HepG2 (cell line): ENCODE measurements around the gene DYTN. TPM values are rescaled to one million over a fixed set of nuclear protein-coding genes. Genes with fewer than 3 reads are reported as not detected.
A peak's percentile ranks its signal among the peaks of the same experiment; 100 is the strongest.

Experiments used
- ATAC-seq: fragments of 200-7000 bp; cut with Tn5 transposase; 3 replicates; pipeline ENCODE4 v1.9.1; 2020; ENCODE audit warnings: mild to moderate bottlenecking, moderate library complexity
- BruUV-seq: library from RNA; stranded (reverse); fragments of 400-500 nt; replicated peaks from 2 replicates; lab custom pipeline; 2021; lab: Mats Ljungman, UMichigan
- CTCF ChIA-PET: fragments of 300-600 bp; formaldehyde crosslinking; extraction: SDS; loops from one replicate; lab custom pipeline; 2021; ENCODE audit warnings: low total read pairs, inconsistent platforms, low intra/inter-chr PET ratio; lab: Yijun Ruan, JAX
- POLR2A ChIA-PET: fragments of 350-600 bp; sonication (Branson Sonifier 250); formaldehyde crosslinking; loops from one replicate; lab custom pipeline; 2020; ENCODE audit warnings: antibody characterized with exemption, inconsistent platforms; lab: Yijun Ruan, JAX
- DNase-seq: peaks from one replicate; pipeline ENCODE4 v3.0.0-alpha.2; 2015; ENCODE audit warnings: low spot score
- FAIRE-seq: peaks from 3 replicates; lab custom pipeline; 2011; peaks lifted over from hg19 to GRCh38; lab: Jason Lieb, UNC
- H2AFZ ChIP-seq: one replicate; pipeline ENCODE4 v1.6.1; 2011; ENCODE audit warnings: low read length, inconsistent platforms
- H3K27ac ChIP-seq: fragments of 300-600 bp; 3 replicates; pipeline ENCODE4 v1.8.0; 2011; ENCODE audit warnings: mixed run types, mild to moderate bottlenecking, mixed read lengths, low read length, inconsistent platforms; ENCODE audit not compliant: insufficient read depth; ENCODE audit errors: extremely low read length
- H3K27me3 ChIP-seq, 2 experiments: fragments of 200-600 bp in 1 of 2; 2 replicates in 1 of 2; 3 replicates in 1 of 2; pipeline versions ENCODE4 v1.6.0 to v1.8.0; 2011; ENCODE audit warnings: low read length in 2 of 2, mild to moderate bottlenecking in 2 of 2, moderate library complexity in 2 of 2, inconsistent platforms in 1 of 2; ENCODE audit not compliant: insufficient read depth in 2 of 2, control insufficient read depth in 1 of 2
- H3K36me3 ChIP-seq, 2 experiments: fragments of 200-600 bp in 1 of 2; replicated peaks in 1 of 2; 2 replicates in 1 of 2; 3 replicates in 1 of 2; pipeline versions ENCODE4 v1.5.1 to v1.8.0; 2011; ENCODE audit warnings: low read length in 2 of 2, inconsistent platforms in 1 of 2; ENCODE audit not compliant: insufficient read depth in 2 of 2, control insufficient read depth in 1 of 2
- H3K4me1 ChIP-seq: 2 replicates; pipeline ENCODE4 v1.5.1; 2012; ENCODE audit warnings: low read length, inconsistent platforms; ENCODE audit not compliant: insufficient read depth
- H3K4me2 ChIP-seq: 2 replicates; pipeline ENCODE4 v1.6.0; 2011; ENCODE audit warnings: low read depth, low read length, inconsistent platforms
- H3K4me3 ChIP-seq, 3 experiments: fragments of 200-600 bp in 1 of 3; sonication (generic), shearing (Covaris generic) in 1 of 3; replicated peaks in 1 of 3; 2 replicates each; pipeline ENCODE4 v1.5.1; 2011 to 2016; ENCODE audit warnings: low read length in 3 of 3, inconsistent platforms in 2 of 3, low read depth in 2 of 3, mild to moderate bottlenecking in 2 of 3, control low read depth in 1 of 3, mixed read lengths in 1 of 3; ENCODE audit not compliant: insufficient read depth in 1 of 3
- H3K79me2 ChIP-seq: one replicate; pipeline ENCODE4 v1.6.1; 2011; ENCODE audit warnings: low read length, inconsistent platforms; ENCODE audit not compliant: insufficient read depth
- H3K9ac ChIP-seq: 2 replicates; pipeline ENCODE4 v1.6.0; 2011; ENCODE audit warnings: mild to moderate bottlenecking, low read depth, low read length, inconsistent platforms; ENCODE audit not compliant: insufficient read depth
- H3K9me3 ChIP-seq: 2 replicates; pipeline ENCODE4 v1.5.1; 2012; ENCODE audit warnings: mild to moderate bottlenecking, low read length
- H4K20me1 ChIP-seq: 2 replicates; pipeline ENCODE4 v1.6.0; 2011; ENCODE audit warnings: inconsistent platforms, mild to moderate bottlenecking, low read length, moderate library complexity; ENCODE audit not compliant: insufficient read depth
- NFE2L2 ChIP-seq: fragments of 150-350 bp; IDR thresholded peaks from 2 replicates; pipeline ENCODE4 v1.6.1; 2014; ENCODE audit warnings: low read length
- TBX2 ChIP-seq: sonication (generic); formaldehyde crosslinking; IDR thresholded peaks from 2 replicates; pipeline ENCODE4 v1.5.0; 2020; ENCODE audit warnings: missing genetic modification reagents, mild to moderate bottlenecking, borderline replicate concordance
- TSC22D2 ChIP-seq: sonication (generic); formaldehyde crosslinking; IDR thresholded peaks from 2 replicates; pipeline ENCODE4 v1.5.1; 2020; ENCODE audit warnings: missing genetic modification reagents, mild to moderate bottlenecking, borderline replicate concordance
- in situ Hi-C: cut with HindIII; loops from 2 replicates; pipeline ENCODE4 v1.10.0; 2017; ENCODE audit warnings: low pct_unique_long_range_greater_than_20kb; ENCODE audit not compliant: extremely low pct_ligation_motif_present
- intact Hi-C: fragments of 100-400 bp; cut with micrococcal nuclease; formaldehyde crosslinking; loops from one replicate; pipeline ENCODE4 v1.10.0; 2022; ENCODE audit not compliant: unreplicated experiment
- polyA plus RNA-seq, 8 experiments: library from polyadenylated mRNA; depleted of rRNA in 3 of 8; stranded (reverse) in 7 of 8; unstranded in 1 of 8; fragments of >200 nt; fragmentation: Illumina TruSeq in 4 of 8; extraction: Trizol in 4 of 8; gene quantifications; 2 replicates each; pipeline versions ENCODE4 v1.2.1 to v1.2.3, GENCODE V29; 2011 to 2016; ENCODE audit warnings: low read depth in 4 of 8, missing spikeins in 1 of 8, mixed read lengths in 1 of 8; ENCODE audit not compliant: insufficient read depth in 1 of 8
- total RNA-seq, 5 experiments: library from RNA; depleted of rRNA; stranded (reverse); fragments of >200 nt; fragmentation: Illumina TruSeq; extraction: Trizol; gene quantifications; 2 replicates each; pipeline ENCODE4 v1.2.3, GENCODE V29; 2016; ENCODE audit warnings: low read depth in 1 of 5
- TF ChIP-seq, protein P1 (sequence below): IDR thresholded peaks from 2 replicates; pipeline ENCODE4 v1.6.1; 2016; ENCODE audit warnings: missing biosample characterization, missing genetic modification reagents, low read depth
- TF ChIP-seq, protein P2 (sequence below): IDR thresholded peaks from 2 replicates; pipeline ENCODE4 v1.6.1; 2016; ENCODE audit warnings: missing compliant biosample characterization, missing genetic modification reagents, borderline replicate concordance
- TF ChIP-seq, protein P3 (sequence below): IDR thresholded peaks from 2 replicates; pipeline ENCODE4 v1.6.1; 2016

DYTN gene
- total and polyA plus RNA-seq, 2 of the 13 experiments (the other 11 are each of a cell fraction or from before 2014, with no cell fraction given): not detected

DNA sequence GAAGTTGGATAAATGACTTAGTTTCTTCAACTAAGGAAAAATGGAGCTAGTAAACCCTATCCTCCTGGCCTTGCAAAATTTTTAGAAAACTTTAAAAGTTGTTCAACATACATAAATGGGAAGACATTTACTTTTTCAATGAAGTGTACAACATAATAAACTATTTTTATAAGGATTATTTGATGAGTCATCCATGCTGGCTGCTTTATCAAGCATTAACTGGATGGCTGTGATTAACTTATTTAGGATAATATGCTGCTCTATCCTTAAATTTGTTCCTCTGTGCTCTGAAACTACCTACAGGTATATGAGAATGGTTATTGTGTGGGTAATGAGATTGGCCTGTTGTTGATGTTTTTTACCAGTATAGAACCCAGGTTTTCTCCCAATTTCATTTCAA is 21.3 kb downstream of the DYTN start:
- intact Hi-C loops (no loop called here), in situ Hi-C loops (loop anchor here (10.0 kb wide), 1 partner anchor 288 kb away; no protein-coding TSS in a partner anchor)
- Histone ChIP-seq H3K27me3 (peaks cover 0 to 10% of the 10 kb centered on the region in 2 experiments; a peak in 1 of 5 replicates), H3K9ac (no peak overlapping the region), H3K36me3 (no peaks in the 10 kb centered on the region), H2AFZ (no peak overlapping the region), H3K4me2 (no peak overlapping the region), H3K9me3 (no peaks in the 10 kb centered on the region), H3K4me3 (no peak overlapping the region), H3K79me2 (no peaks in the 10 kb centered on the region), H3K27ac (no peak overlapping the region), H4K20me1 (no peaks in the 10 kb centered on the region), H3K4me1 (no peaks in the 10 kb centered on the region)
- TF ChIP-seq, protein P1, sequence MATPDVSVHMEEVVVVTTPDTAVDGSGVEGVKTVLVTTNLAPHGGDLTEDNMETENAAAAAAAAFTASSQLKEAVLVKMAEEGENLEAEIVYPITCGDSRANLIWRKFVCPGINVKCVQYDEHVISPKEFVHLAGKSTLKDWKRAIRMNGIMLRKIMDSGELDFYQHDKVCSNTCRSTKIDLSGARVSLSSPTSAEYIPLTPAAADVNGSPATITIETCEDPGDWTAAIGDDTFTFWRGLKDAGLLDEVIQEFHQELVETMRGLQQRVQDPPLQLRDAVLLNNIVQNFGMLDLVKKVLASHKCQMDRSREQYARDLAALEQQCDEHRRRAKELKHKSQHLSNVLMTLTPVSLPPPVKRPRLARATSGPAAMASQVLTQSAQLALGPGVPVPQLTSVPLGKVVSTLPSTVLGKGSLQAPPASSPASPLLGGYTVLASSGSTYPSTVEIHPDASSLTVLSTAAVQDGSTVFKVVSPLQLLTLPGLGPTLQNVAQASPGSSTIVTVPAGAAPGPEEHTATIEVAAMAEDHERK (CRISPR knock-in tag): no peak
- TF ChIP-seq, protein P2, sequence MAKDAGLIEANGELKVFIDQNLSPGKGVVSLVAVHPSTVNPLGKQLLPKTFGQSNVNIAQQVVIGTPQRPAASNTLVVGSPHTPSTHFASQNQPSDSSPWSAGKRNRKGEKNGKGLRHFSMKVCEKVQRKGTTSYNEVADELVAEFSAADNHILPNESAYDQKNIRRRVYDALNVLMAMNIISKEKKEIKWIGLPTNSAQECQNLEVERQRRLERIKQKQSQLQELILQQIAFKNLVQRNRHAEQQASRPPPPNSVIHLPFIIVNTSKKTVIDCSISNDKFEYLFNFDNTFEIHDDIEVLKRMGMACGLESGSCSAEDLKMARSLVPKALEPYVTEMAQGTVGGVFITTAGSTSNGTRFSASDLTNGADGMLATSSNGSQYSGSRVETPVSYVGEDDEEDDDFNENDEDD: no peak
- peak; percentile 79 for TF ChIP-seq NFE2L2
- TF ChIP-seq, protein P3, sequence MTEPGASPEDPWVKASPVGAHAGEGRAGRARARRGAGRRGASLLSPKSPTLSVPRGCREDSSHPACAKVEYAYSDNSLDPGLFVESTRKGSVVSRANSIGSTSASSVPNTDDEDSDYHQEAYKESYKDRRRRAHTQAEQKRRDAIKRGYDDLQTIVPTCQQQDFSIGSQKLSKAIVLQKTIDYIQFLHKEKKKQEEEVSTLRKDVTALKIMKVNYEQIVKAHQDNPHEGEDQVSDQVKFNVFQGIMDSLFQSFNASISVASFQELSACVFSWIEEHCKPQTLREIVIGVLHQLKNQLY (CRISPR knock-in tag): no peak
- no peak for TF ChIP-seq TBX2
- no peak for TF ChIP-seq TSC22D2 (CRISPR knock-in tag)
- CTCF ChIA-PET: no interaction called here
- POLR2A ChIA-PET: no interaction called here
- FAIRE-seq: no peak
- no TSS peak for BruUV-seq
- no peak for DNase-seq
- ATAC-seq: no peak
